ENCODE measurements around the gene C9orf85. TPM values are rescaled to one million over a fixed set of nuclear protein-coding genes. Genes with fewer than 3 reads are reported as not detected.

The C9orf85 gene, protein sequence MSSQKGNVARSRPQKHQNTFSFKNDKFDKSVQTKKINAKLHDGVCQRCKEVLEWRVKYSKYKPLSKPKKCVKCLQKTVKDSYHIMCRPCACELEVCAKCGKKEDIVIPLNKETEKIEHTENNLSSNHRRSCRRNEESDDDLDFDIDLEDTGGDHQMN
- total RNA-seq, result 10 to 100 TPM; 10.7 to 12.0 TPM

DNA sequence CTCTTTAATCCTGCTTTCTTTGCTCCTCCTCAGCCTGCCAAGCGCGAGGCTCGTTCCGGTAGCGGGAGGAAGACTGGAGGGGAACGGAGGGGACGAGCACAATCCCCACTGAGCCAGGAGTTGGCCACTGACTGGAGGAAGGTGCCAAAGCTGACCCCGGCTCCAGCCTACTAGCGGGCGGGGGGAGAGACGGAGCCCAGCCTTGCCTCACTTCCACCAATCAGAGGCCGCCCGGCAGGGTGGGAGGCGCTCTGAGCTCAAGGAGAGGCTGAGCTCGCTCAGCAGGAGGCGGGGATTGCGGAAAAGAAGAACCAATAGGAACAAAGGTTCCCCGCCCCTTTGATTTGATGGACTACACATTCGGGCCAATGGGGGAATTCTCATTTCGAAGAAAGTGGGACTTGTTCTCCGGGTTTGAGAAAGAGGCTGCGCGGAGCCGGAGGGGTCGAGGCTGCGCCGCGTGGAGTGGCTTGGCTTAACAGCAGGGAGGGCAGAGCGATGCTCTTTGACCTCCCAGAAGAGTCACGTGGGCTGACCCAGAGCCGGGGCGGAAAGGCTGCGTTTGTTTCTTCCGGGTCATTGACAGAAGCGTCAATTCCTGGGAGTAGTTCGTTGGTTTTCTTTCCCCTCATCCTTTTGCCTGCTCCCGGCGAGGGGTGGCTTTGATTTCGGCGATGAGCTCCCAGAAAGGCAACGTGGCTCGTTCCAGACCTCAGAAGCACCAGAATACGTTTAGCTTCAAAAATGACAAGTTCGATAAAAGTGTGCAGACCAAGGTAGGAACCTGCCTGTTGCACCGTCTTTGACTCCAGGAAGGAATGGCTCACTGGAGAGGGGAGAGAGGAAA, at the start of gene C9orf85, which contains the start of gene ABHD17B:
TSS of gene C9orf85 (plus strand) at position 579 of the 847 bp plus-strand sequence. CDS start at position 675, 96 bp downstream.
TSS of gene ABHD17B (minus strand) at position 133 of the 847 bp plus-strand sequence. CDS start 36,113 bp downstream, outside the sequence.

Small RNAs within 50 kb of the gene (small RNA-seq; reads per million reads assigned to genes)
- gene HSPB1P1, result 0 reads per million in 2 donors
- gene RF00019, result 0 reads per million in 2 donors

Other genes with a start within 250 kb of the C9orf85 start
- 10 to 100 TPM; 23.1 to 95.9 TPM for gene CEMIP2, start 143.1 kb upstream of the C9orf85 start, total RNA-seq
- gene ABHD17B, start 446 bp upstream of the C9orf85 start, total RNA-seq, result 10 to 100 TPM; 29.6 TPM
- gene C9orf57, start 149.0 kb downstream of the C9orf85 start, total RNA-seq, result not detected
- gene GDA, start 237.8 kb downstream of the C9orf85 start, total RNA-seq, result not detected